AG09319 (cell line): ENCODE data around the gene PURA.
A peak's percentile ranks its signal among the peaks of the same experiment; 100 is the strongest.

ENCODE experiments used
- DNase-seq: peaks from one replicate; pipeline ENCODE4 v3.0.0-alpha.2; 2010; ENCODE audit warnings: low read depth; ENCODE audit errors: extremely low read depth
- TF ChIP-seq, protein P1 (sequence below): IDR thresholded peaks from 2 replicates; pipeline ENCODE4 v1.5.1; 2011; ENCODE audit warnings: low read depth, mild to moderate bottlenecking, inconsistent platforms, low read length, moderate library complexity

Gene PURA

GRCh38 chr5:140145256-140145655, 31.3 kb downstream of the PURA start:
- no peak for DNase-seq
- TF ChIP-seq, protein P1, sequence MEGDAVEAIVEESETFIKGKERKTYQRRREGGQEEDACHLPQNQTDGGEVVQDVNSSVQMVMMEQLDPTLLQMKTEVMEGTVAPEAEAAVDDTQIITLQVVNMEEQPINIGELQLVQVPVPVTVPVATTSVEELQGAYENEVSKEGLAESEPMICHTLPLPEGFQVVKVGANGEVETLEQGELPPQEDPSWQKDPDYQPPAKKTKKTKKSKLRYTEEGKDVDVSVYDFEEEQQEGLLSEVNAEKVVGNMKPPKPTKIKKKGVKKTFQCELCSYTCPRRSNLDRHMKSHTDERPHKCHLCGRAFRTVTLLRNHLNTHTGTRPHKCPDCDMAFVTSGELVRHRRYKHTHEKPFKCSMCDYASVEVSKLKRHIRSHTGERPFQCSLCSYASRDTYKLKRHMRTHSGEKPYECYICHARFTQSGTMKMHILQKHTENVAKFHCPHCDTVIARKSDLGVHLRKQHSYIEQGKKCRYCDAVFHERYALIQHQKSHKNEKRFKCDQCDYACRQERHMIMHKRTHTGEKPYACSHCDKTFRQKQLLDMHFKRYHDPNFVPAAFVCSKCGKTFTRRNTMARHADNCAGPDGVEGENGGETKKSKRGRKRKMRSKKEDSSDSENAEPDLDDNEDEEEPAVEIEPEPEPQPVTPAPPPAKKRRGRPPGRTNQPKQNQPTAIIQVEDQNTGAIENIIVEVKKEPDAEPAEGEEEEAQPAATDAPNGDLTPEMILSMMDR = no peak

DNA sequence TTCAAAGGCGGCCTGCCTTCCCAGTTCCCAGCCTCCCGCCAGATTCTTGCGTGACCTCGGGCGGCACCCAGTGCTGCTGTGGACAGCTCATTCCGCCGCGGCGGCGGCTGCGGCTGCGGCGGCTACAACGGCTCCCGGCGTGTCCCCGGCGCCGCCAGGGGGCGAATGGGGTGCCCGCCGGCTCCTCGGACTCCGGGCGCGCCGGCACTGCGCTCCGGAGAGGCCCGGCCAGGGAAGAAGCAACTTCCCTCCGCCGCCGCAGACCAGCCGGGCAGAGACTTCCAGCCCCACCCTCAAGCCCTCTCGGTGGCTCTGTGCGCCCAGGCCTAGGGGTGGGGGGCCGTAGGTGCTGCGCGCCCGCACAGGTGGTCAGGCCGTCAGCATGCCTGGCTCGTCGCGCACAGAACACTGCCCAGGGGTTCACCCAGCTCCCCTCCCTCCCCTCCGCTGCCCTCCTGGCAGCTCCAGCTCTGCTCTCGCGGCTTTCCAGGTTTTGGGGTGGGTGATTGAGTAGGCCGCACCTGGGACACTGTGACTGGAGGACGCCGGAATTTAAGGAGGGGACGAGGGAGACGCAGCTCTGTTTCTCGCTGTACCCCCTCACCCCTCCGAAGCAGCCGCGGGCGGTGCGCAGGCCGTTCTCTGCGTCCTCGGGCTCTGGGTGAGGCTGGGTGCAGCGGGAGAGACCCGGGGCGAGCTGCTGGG, 32.1 kb downstream of the PURA start:
- DNase-seq = peak; percentile 37
- TF ChIP-seq, protein P1 = peak; percentile 38

GRCh38 chr5:140146523-140146842, 32.6 kb downstream of the PURA start:
- no peak for DNase-seq
- TF ChIP-seq, protein P1 = no peak

DNA sequence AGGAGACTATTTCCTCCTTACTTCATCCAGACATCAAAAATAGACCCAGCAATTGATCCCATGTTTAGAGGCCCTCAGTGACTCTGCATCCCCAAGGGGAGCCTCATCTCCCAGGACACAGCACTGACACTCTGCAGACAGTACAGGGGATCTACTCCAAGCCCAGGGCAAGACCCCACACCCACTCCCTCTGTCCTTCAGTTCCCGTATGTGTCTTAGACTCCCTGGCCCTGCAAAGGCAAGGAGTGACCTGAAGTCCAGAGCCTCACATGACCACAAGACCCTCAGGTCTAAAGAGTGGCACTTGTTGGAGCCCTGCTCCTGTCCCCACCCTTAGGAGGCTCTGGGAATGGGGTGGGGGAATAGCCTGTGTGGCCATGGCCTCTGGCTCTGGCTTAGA, 33.6 kb downstream of the PURA start:
- DNase-seq = no peak

DNA sequence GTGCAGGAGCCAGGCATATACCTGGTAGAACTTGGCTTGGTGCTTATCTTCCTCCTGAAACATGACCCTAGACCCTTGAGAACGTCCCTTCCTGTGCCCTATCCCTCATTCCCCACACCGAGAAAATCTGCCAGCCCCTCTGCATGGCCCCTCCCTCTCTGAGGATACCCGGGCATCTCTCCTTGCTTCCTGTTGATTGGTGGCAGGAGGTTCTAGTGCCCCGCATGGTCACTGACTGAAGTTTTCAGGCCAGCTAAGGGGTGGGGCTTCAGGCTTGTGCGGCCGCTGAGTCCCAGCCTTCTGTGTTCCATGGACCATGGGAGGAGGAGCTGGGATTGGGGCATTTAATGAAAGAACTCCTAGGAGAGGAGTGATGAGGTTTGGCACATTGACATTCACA, 34.6 kb downstream of the PURA start:
- no peak for DNase-seq
- TF ChIP-seq, protein P1 = no peak

More for the DNA sequence above, 33.6 kb downstream of the PURA start:
- TF ChIP-seq, protein P1 = no peak

DNA sequence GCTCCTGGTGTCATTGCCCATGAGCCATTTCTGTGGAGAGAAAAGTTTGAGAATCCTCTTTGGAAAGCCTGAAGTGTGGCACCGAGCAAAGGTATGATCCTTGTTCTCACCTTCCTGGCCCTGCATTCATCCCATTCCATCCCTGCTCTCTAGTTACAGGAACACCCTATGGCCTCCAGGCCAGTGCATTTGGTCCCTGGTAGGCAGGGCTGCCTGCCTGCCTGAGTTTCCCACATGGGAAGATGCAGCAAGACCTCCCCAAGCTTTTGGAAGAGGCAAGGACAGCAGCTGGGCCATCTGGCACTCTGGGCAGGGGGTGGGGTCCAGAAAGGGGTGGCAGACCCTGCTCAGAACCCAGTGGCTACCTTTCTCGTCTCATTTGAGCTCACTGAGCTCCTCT, 36.3 kb downstream of the PURA start:
- TF ChIP-seq, protein P1 = no peak
- DNase-seq = no peak

- TF ChIP-seq, protein P1 = no peak
- DNase-seq = no peak
Measured at GRCh38 chr5:140151144-140152021, 37.5 kb downstream of the PURA start.
